Left forelimb (tissue), 1 donor: ENCODE data around the gene SETBP1.

Experiments
- DNase-seq: peaks from one replicate; pipeline ENCODE4 v3.0.0-alpha.2; 2018; ENCODE audit warnings: low spot score

SETBP1 gene

DNA sequence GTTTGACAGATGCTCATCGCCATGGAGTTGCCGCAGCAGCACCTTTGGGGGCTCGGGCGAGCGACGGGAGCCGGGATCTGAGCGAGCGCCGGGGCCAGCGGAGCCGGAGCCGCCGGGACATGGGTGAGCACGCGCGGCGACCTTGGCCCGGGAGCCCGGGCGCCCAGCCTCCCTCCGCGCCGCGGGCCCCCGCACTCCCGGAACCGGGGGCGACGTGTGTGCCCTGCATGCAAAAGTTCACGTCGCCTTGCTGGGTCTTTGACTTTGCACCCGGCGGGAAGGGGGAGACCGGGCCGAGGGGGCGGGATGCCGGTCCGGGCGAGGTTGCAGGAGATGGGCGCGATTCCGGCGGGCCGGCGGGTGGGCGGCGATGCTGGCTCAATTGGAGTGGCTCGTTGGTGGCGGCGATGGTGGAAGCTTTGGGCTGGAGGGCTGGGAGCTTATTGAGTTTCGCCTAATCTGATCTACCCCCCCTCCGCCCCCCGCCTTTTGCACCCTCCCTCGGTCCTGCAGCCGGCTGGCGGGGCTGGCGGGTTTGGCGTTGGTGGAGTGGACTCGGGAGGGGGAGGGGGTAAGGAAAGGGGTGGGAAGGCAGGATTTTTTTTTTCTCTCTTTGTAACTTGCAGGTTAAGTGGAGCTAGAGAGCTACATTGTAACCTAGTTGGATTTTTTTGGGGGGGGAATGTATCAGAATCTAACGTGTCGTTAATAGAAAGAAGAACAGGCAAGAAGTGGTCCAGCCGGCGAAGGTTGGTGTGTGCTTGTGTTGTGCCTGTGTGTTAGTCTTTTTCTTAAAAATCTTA lies at the start of gene SETBP1:
TSS of gene SETBP1 (plus strand) at position 616 of the 803 bp plus-strand sequence. CDS start 20,459 bp downstream, outside the sequence.
- peak; percentile 90 for DNase-seq

GRCh38 chr18:44632469-44633145 lies 48.1 kb upstream of the SETBP1 start:
- DNase-seq, result no peak

DNA sequence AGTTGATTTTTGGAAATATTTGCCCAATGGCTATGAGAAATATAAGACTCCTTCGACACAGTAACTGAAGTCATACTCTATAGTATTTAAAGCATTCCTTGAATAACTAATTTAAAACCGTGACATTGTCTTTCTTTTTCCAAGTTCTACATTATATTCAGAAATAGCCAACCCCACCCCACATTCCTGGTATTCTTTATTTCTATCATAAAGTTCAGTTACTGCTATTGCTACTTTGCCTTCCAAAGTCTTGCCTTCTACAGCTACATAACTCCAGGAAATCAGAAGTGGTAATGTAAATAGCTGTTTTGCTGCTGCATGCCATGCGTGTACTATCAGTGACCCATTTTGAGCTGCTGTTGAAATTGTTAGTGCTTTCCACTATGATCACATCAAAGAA lies 45.1 kb upstream of the SETBP1 start:
- no peak for DNase-seq

- no peak for DNase-seq
Observed at GRCh38 chr18:44636241-44636640, 44.4 kb upstream of the SETBP1 start.

DNA sequence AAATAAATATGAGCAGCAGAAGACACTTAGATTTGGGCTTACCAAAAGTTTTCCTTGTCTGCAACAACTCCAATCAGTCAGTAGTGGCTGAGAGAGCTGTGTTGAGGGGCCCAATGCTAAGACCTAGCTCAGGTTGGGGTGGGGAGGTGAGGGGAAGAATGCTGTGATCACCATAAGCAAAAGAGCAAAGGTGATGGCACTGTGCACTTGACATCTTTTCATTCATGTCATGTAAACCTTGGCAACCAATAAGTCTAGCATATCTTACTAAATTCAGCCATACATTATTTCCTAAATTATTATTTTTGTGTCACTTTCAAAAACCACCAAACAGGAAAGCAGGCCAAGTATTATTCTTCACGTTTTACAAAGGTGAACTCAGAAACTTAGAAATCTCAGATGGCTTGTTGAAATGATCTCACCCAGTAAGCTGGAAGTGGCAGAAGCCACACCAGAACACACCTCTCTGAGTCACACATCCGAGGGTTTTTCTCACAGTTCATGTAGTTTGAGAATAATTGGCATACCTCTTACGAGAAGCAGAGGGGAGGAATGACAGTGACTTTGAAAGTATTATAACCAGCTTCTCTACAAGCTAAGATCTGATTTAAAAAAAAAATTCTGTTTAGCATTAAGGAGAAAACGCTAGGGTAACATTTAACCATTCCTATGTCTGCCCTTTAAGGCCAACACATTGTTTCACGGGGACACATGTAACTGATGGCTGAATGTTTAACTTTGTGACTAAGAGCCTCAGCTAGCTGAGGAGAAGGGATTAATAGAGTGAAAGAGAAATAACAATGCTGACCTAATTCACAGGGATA lies 43.3 kb upstream of the SETBP1 start:
- no peak for DNase-seq

GRCh38 chr18:44638034-44638540 lies 42.6 kb upstream of the SETBP1 start:
- no peak for DNase-seq

GRCh38 chr18:44638811-44639210 lies 41.9 kb upstream of the SETBP1 start:
- DNase-seq, result no peak

- DNase-seq, result no peak
Observed at GRCh38 chr18:44643004-44643403, 37.7 kb upstream of the SETBP1 start.

DNA sequence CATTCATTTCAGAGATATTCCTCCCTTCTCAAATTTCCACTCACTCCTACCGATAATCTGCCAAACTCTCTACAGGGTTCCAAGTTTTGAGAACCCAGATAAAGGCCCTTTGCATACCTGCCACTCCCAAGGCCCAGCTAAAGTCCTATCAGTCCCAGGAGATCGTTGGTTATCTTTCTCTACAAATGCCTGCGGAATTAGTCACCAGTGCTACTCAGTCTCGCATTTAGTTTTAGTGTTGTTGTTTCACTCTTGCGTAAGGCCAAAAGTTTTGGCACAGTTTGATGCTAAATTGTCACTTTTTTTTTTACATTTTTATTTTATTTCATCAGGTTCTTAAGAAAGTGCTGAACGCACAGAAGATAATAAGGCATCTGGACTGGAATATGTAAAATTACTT lies 29.2 kb upstream of the SETBP1 start:
- DNase-seq, result no peak

DNA sequence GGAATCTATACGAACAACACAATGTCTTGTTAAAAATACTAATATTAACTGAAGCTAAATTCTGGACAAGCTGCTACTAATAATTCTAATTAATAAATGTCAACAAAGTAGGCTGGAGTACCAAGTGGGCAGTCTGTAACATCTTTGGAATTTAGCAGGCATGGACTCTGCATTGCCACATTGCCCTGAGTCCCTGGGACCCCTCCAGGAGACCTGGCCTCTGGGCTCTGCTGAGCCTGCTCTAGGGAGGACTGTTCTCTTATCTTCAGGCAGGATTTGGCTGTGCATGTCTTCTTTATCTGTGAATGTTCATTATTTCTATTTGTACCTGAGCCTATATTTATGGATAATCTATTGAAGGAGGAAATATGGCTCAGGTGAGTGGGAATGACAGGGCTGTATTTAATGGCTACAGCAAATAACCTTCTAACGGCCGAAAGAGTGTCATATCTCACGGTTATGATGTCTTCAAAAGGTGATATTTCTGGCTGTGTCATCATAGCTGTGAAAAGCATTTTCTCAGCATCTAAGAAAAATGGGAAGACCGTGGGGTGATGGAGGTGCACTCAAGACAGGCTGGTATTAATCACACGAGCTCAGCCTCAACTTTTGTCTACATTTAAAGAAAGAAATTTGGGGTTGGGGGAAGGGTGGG lies 28.6 kb upstream of the SETBP1 start:
- DNase-seq, result no peak

GRCh38 chr18:44652722-44653121 lies 28.0 kb upstream of the SETBP1 start:
- no peak for DNase-seq

GRCh38 chr18:44654573-44654972 lies 26.1 kb upstream of the SETBP1 start:
- no peak for DNase-seq

DNA sequence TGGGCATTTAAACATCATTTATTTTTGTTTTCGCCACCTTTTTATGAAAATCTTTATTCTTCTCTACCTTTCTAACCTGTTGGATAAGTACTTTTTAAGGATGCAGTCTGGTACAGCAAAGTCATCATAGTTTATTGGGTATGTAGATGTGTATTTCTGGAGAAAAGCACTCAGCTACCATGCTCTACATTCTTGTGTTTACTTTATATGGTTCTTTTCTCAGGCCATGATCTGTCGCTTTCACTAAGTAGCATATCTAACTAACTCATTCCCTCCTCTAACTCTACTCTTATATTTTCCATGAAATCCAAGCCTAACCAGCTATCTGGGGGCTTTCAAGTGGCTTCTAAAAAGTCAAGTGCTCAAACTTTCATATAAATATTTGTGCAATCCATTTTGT lies 25.3 kb upstream of the SETBP1 start:
- DNase-seq, result no peak

DNA sequence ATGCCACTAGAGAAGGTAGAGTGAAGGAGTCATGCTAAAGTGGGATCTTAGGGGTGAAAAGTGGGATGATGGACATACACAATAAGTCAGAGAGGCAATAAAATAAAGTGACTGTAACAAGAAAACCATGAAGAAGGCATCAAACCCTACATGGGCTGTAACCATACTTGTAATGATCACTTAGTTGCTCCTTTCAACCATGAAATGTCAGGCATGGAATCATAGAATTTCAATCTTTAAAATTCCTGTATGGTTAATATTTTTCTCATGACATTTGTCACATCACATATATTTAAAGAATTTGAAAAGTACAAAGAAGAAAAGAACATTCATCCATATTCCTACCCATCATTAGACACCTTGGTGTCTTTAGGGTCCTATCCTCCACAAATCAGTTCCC lies 20.9 kb upstream of the SETBP1 start:
- DNase-seq, result no peak

DNA sequence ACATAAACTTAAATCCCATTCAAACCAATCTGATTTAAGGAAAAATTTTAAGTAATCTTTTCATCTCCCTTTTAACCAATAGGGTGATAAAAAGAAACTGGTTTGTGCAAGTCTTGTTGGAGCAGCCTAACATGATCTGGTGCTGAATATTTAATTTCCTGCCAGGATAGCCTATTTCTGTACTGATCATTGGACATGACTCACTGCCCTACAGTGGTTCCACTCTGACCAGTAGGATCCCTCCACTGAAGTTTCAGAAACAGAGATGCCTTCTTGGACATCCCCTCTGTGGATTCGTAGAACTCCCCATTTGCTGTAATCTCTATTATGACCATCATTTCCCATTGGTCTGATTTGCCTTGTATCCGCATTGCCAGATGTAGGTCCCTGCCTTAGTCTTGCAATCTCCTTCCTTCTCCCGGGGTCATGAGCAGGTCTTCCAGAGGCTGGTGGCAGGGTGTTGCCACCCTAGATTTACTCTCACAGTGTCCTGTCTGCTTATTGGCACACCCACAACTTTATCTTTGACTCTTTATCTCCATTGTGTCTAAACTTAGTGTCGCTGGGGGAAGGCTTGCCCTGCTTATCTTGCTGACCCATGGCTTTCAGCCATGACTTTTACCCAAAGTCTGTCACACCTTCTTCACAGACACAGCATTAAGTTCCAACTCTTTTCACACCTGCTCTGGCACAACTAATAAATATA lies 12.3 kb upstream of the SETBP1 start:
- no peak for DNase-seq

- DNase-seq, result no peak
Observed at GRCh38 chr18:44671914-44672313, 8.8 kb upstream of the SETBP1 start.

GRCh38 chr18:44672506-44672905 lies 8.2 kb upstream of the SETBP1 start:
- no peak for DNase-seq

DNA sequence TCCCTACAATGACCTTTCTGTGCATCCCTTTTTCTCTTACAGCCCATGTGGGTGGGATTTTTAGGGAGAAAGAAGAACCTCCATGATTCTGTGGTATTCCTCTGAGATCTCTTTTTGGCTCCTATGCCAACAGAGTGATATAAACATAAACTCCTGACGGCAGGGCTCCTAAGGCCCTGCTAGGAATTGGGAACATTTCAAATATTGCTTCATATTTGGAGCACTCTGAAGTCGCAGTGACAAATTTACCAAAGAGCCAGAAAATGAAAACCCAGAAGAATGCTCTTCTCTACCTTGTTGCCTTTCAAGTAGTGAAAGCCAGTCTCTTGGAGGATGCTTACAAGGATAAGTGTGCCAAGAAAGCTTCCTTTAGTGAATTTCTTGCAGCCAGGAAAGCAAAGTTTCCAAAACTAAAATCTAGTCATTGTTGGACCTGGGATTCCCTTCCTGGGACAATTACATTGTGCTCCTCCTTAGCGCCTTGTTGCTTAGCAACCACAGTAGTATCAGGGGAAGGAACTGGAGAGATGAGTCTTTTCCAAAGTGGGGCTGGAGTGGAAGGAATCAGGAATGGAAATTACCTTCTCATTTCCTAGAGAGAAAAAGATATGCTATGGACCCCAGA lies 7.3 kb upstream of the SETBP1 start:
- no peak for DNase-seq

DNA sequence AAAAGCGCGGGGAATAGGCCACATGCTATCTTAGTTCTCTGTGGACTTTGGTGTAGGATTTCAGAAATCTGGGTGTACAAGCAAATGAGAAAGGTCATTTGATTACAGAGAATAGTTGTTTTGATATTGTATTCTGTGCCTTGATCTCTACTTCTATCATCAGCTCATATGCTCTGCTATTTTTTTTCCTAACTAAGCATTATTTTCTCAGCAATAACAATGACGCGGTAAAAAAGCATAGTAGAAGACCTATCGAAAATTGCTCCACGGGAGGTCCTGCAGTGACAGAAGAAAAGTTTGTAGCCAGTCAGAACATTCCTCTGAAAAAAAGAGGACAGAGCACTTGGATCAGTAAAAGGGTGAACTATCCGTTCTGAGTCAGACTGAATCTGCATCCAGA lies 2.8 kb upstream of the SETBP1 start:
- DNase-seq, result no peak

DNA sequence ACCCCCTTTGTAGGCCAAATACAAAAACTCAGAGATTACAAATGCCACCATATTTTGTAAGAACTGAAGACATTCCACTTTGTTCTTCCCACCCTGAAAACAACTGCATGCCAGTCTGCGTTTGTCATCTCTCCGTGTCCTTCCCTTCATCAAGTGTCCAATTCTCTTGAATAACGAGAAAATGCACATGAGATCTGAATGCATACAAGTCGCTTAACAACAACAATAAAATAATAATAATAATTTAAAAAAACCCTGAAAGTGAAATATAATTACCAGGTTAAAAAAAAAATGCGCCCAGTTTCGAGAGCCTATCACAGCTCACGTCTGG lies 2.0 kb upstream of the SETBP1 start:
- DNase-seq, result no peak
